ENCODE data around the gene VEGFA.

DNA sequence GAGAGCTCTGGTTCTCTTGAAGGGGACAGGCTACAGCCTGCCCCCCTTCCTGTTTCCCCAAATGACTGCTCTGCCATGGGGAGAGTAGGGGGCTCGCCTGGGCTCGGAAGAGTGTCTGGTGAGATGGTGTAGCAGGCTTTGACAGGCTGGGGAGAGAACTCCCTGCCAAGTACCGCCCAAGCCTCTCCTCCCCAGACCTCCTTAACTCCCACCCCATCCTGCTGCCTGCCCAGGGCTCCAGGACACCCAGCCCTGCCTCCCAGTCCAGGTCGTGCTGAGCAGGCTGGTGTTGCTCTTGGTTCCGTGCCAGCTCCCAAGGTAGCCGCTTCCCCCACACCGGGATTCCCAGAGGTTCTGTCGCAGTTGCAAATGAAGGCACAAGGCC is 9.8 kb downstream of the VEGFA start:
- no peak for TF ChIP-seq CTCF (IDR thresholded peaks at IDR 0.05)
- TF ChIP-seq POLR2A (IDR thresholded peaks at IDR 0.05), result peak in 1 of 2 donors; percentile 22
